GM12891 (cell line): ENCODE data around the gene RBM6.

Experiments
- POLR2A ChIP-seq: IDR thresholded peaks from 2 replicates; pipeline ENCODE4 v1.6.1; 2011; ENCODE audit warnings: low read depth, low read length, control low read depth
- TAF1 ChIP-seq: IDR thresholded peaks from 2 replicates; pipeline ENCODE4 v1.6.1; 2011; ENCODE audit warnings: low read depth, low read length, control low read depth

- TF ChIP-seq TAF1 (no peak), POLR2A (no peak)
Measured at GRCh38 chr3:50124800-50125178, 184.8 kb downstream of the RBM6 start.
